Measurements from ENCODE around the gene LCE1E.

GRCh38 chr1:152817309-152817708 lies 31.3 kb downstream of the LCE1E start:
- TF ChIP-seq CTCF (conservative IDR thresholded peaks at IDR 0.05; ENCODE audit: low read length), result no peak
- TF ChIP-seq EZH2phosphoT487 (IDR thresholded peaks at IDR 0.05; ENCODE audit: borderline replicate concordance, low read depth, low read length), result no peak
